Liver (tissue), 9 donors: Measurements from ENCODE around the gene RSL1D1. TPM values are rescaled to one million over a fixed set of nuclear protein-coding genes. Genes with fewer than 3 reads are reported as not detected.

Experiments used
- DNase-seq: peaks from one replicate; pipeline ENCODE4 v3.0.0-alpha.2; 2017; ENCODE audit warnings: low spot score
- H3K27ac ChIP-seq, 2 donors: one replicate each; pipeline ENCODE4 v1.7.0; 2013; ENCODE audit warnings: inconsistent platforms in 2 of 2, low read length in 2 of 2, control low read depth in 1 of 2, low read depth in 1 of 2, mild to moderate bottlenecking in 1 of 2
- H3K27me3 ChIP-seq, 4 donors: one replicate each; pipeline versions ENCODE4 v1.6.1 to v1.7.0; 2013; ENCODE audit warnings: low read length in 3 of 4, inconsistent platforms in 1 of 4, mild to moderate bottlenecking in 1 of 4, moderate library complexity in 1 of 4; ENCODE audit not compliant: control insufficient read depth in 4 of 4, insufficient read depth in 4 of 4
- H3K36me3 ChIP-seq, 4 donors: one replicate each; pipeline versions ENCODE4 v1.6.1 to v1.7.0; 2013; ENCODE audit warnings: low read length in 3 of 4, mild to moderate bottlenecking in 3 of 4, low read depth in 1 of 4, moderate library complexity in 1 of 4; ENCODE audit not compliant: control insufficient read depth in 4 of 4, insufficient read depth in 3 of 4
- H3K4me1 ChIP-seq, 4 donors: one replicate each; pipeline versions ENCODE4 v1.6.1 to v1.7.0; 2013; ENCODE audit warnings: low read length in 3 of 4, mild to moderate bottlenecking in 3 of 4, moderate library complexity in 1 of 4; ENCODE audit not compliant: control insufficient read depth in 4 of 4, insufficient read depth in 4 of 4
- H3K4me3 ChIP-seq, 3 donors: one replicate each; pipeline versions ENCODE4 v1.6.1 to v1.7.0; 2013; ENCODE audit warnings: low read length in 3 of 3, control low read depth in 1 of 3, low read depth in 1 of 3, mild to moderate bottlenecking in 1 of 3
- H3K9ac ChIP-seq, 2 donors: one replicate each; pipeline ENCODE4 v1.7.0; 2013; ENCODE audit warnings: low read length in 2 of 2, mild to moderate bottlenecking in 2 of 2, moderate library complexity in 2 of 2, control low read depth in 1 of 2, low read depth in 1 of 2
- H3K9me3 ChIP-seq, 4 donors: one replicate each; pipeline versions ENCODE4 v1.6.1 to v1.7.0; 2013; ENCODE audit warnings: low read length in 3 of 4; ENCODE audit not compliant: control insufficient read depth in 4 of 4
- ATF3 ChIP-seq: IDR thresholded peaks from 2 replicates; pipeline ENCODE4 v1.6.1; 2016; ENCODE audit warnings: antibody characterized with exemption
- CTCF ChIP-seq: fragments of 150-350 bp; IDR thresholded peaks from 2 replicates; pipeline ENCODE4 v1.5.1; 2017; ENCODE audit warnings: improper control_type of control experiment, low read depth, low read length; ENCODE audit not compliant: missing input control
- EGR1 ChIP-seq, 2 donors: IDR thresholded peaks; 2 replicates each; pipeline ENCODE4 v1.6.1; 2016 to 2018; ENCODE audit warnings: antibody characterized with exemption in 2 of 2, low read depth in 2 of 2
- FOXA1 ChIP-seq: IDR thresholded peaks from 2 replicates; pipeline ENCODE4 v1.6.1; 2016; ENCODE audit warnings: antibody characterized with exemption
- FOXA2 ChIP-seq: IDR thresholded peaks from 2 replicates; pipeline ENCODE4 v1.6.1; 2016; ENCODE audit warnings: antibody characterized with exemption
- GABPA ChIP-seq, 2 donors: IDR thresholded peaks in 1 of 2; conservative IDR thresholded peaks in 1 of 2; 2 replicates each; pipeline ENCODE4 v1.6.1; 2016; ENCODE audit warnings: antibody characterized with exemption in 2 of 2, mild to moderate bottlenecking in 1 of 2, moderate library complexity in 1 of 2
- HNF4A ChIP-seq, 2 donors: conservative IDR thresholded peaks; 2 replicates each; pipeline ENCODE4 v1.6.1; 2016; ENCODE audit warnings: antibody characterized with exemption in 2 of 2, mild to moderate bottlenecking in 2 of 2
- HNF4G ChIP-seq: IDR thresholded peaks from 2 replicates; pipeline ENCODE4 v1.6.1; 2016; ENCODE audit warnings: antibody characterized with exemption
- JUND ChIP-seq, 2 donors: IDR thresholded peaks; 2 replicates each; pipeline ENCODE4 v1.6.1; 2016; ENCODE audit warnings: antibody characterized with exemption in 2 of 2
- MAX ChIP-seq: IDR thresholded peaks from 2 replicates; pipeline ENCODE4 v1.6.1; 2016; ENCODE audit warnings: antibody characterized with exemption
- NR2F2 ChIP-seq: IDR thresholded peaks from 2 replicates; pipeline ENCODE4 v1.6.1; 2016; ENCODE audit warnings: antibody characterized with exemption
- RAD21 ChIP-seq, 2 donors: IDR thresholded peaks; 2 replicates each; pipeline ENCODE4 v1.6.1; 2016; ENCODE audit warnings: antibody characterized with exemption in 2 of 2, mild to moderate bottlenecking in 2 of 2
- RXRA ChIP-seq, 2 donors: IDR thresholded peaks; 2 replicates each; pipeline ENCODE4 v1.6.1; 2017 to 2018; ENCODE audit warnings: antibody characterized with exemption in 2 of 2, mild to moderate bottlenecking in 1 of 2
- SP1 ChIP-seq: IDR thresholded peaks from 2 replicates; pipeline ENCODE4 v1.6.1; 2018; ENCODE audit warnings: antibody characterized with exemption, mild to moderate bottlenecking
- TAF1 ChIP-seq: conservative IDR thresholded peaks from 2 replicates; pipeline ENCODE4 v1.6.1; 2016; ENCODE audit warnings: antibody characterized with exemption, mild to moderate bottlenecking
- YY1 ChIP-seq: IDR thresholded peaks from 2 replicates; pipeline ENCODE4 v1.6.1; 2016; ENCODE audit warnings: antibody characterized with exemption, mild to moderate bottlenecking
- WGBS: extraction: QIAGEN DNeasy Blood & Tissue Kit; methylation state at CpG from one replicate; pipeline ENCODE4 v1.1.7; 2013; 5-methylcytosine and 5-hydroxymethylcytosine counted together
- polyA plus RNA-seq, 2 donors: library from polyadenylated mRNA; stranded (reverse) in 1 of 2; unstranded in 1 of 2; fragments of 200-250 nt in 1 of 2; fragments of >200 nt in 1 of 2; fragmentation: Nextera tagmentation in 1 of 2; extraction: Ambion mirVana in 1 of 2; gene quantifications; one replicate each; pipeline versions ENCODE4 v1.2.1 to v1.2.3, GENCODE V29; 2013 to 2015
- total RNA-seq, 2 donors: library from RNA; depleted of rRNA; stranded (reverse); fragments of >200 nt; gene quantifications; one replicate each; pipeline ENCODE4 v1.2.3, GENCODE V29; 2014
- TF ChIP-seq, protein P1 (sequence below): IDR thresholded peaks from 2 replicates; pipeline ENCODE4 v1.6.1; 2016; ENCODE audit warnings: antibody characterized with exemption
- TF ChIP-seq, protein P2 (sequence below): IDR thresholded peaks from 2 replicates; pipeline ENCODE4 v1.6.1; 2016; ENCODE audit warnings: antibody characterized with exemption, mild to moderate bottlenecking
- donor health status: healthy.
- donor health status: healthy.
- donor health status: healthy.
- donor health status: healthy.
- donor health status: healthy.

The RSL1D1 gene
- total and polyA plus RNA-seq, 4 donors, result 35.2 to 59.7 (median 43.3) TPM

- no peaks in the 10 kb centered on the region for H3K27me3 ChIP-seq
- WGBS, result 95% methylated on average over 3 of the region's 3 CpGs
- no peak overlapping the region for H3K9ac ChIP-seq
- no peak overlapping the region for H3K4me3 ChIP-seq
- DNase-seq, result no peak
- TF ChIP-seq GABPA (IDR thresholded peaks at IDR 0.05 in 1 of 2, conservative IDR thresholded peaks at IDR 0.05 in 1 of 2) (no peak), TAF1 (no peak), ATF3 (no peak), SP1 (no peak), CTCF (no peak), YY1 (no peak), RXRA (IDR thresholded peaks at IDR 0.05) (no peak), HNF4G (no peak), FOXA2 (no peak), NR2F2 (no peak), HNF4A (conservative IDR thresholded peaks at IDR 0.05) (no peak), JUND (IDR thresholded peaks at IDR 0.05) (no peak), MAX (no peak), RAD21 (IDR thresholded peaks at IDR 0.05) (no peak), FOXA1 (no peak), EGR1 (IDR thresholded peaks at IDR 0.05; ENCODE audit: low read depth in 2 of 2) (no peak)
- TF ChIP-seq, protein P1, sequence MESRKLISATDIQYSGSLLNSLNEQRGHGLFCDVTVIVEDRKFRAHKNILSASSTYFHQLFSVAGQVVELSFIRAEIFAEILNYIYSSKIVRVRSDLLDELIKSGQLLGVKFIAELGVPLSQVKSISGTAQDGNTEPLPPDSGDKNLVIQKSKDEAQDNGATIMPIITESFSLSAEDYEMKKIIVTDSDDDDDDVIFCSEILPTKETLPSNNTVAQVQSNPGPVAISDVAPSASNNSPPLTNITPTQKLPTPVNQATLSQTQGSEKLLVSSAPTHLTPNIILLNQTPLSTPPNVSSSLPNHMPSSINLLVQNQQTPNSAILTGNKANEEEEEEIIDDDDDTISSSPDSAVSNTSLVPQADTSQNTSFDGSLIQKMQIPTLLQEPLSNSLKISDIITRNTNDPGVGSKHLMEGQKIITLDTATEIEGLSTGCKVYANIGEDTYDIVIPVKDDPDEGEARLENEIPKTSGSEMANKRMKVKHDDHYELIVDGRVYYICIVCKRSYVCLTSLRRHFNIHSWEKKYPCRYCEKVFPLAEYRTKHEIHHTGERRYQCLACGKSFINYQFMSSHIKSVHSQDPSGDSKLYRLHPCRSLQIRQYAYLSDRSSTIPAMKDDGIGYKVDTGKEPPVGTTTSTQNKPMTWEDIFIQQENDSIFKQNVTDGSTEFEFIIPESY, result no peak
- TF ChIP-seq, protein P2, sequence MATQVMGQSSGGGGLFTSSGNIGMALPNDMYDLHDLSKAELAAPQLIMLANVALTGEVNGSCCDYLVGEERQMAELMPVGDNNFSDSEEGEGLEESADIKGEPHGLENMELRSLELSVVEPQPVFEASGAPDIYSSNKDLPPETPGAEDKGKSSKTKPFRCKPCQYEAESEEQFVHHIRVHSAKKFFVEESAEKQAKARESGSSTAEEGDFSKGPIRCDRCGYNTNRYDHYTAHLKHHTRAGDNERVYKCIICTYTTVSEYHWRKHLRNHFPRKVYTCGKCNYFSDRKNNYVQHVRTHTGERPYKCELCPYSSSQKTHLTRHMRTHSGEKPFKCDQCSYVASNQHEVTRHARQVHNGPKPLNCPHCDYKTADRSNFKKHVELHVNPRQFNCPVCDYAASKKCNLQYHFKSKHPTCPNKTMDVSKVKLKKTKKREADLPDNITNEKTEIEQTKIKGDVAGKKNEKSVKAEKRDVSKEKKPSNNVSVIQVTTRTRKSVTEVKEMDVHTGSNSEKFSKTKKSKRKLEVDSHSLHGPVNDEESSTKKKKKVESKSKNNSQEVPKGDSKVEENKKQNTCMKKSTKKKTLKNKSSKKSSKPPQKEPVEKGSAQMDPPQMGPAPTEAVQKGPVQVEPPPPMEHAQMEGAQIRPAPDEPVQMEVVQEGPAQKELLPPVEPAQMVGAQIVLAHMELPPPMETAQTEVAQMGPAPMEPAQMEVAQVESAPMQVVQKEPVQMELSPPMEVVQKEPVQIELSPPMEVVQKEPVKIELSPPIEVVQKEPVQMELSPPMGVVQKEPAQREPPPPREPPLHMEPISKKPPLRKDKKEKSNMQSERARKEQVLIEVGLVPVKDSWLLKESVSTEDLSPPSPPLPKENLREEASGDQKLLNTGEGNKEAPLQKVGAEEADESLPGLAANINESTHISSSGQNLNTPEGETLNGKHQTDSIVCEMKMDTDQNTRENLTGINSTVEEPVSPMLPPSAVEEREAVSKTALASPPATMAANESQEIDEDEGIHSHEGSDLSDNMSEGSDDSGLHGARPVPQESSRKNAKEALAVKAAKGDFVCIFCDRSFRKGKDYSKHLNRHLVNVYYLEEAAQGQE, result no peak
- peaks cover 6 to 23% (median 18%) of the 10 kb centered on the region in 4 donors for H3K4me1 ChIP-seq
- no peaks in the 10 kb centered on the region for H3K36me3 ChIP-seq
- no peaks in the 10 kb centered on the region for H3K9me3 ChIP-seq
- no peak overlapping the region for H3K27ac ChIP-seq
Measured at GRCh38 chr16:11800382-11800718, 51.0 kb downstream of the RSL1D1 start.
